SH-SY5Y (cell line): ENCODE data around the gene DENND5B.

Experiments used
- GATA2 ChIP-seq: IDR thresholded peaks from 2 replicates; pipeline ENCODE4 v1.6.1; 2011; ENCODE audit warnings: mild to moderate bottlenecking, low read depth, low read length
- GATA3 ChIP-seq: IDR thresholded peaks from 2 replicates; pipeline ENCODE4 v1.6.1; 2011; ENCODE audit warnings: low read depth, mild to moderate bottlenecking, low read length, moderate library complexity

- TF ChIP-seq GATA2 (no peak), GATA3 (no peak)
Measured at GRCh38 chr12:31466768-31467167, 124.2 kb downstream of the DENND5B start.
